Caki2 (cell line): ENCODE data around the gene HIBADH. TPM values are rescaled to one million over a fixed set of nuclear protein-coding genes. Genes with fewer than 3 reads are reported as not detected.

Source experiments
- DNase-seq: peaks from one replicate; pipeline ENCODE4 v3.0.0-alpha.2; 2015; ENCODE audit warnings: low read depth
- in situ Hi-C: cut with HindIII; loops from 2 replicates; pipeline ENCODE4 v1.10.0; 2016; ENCODE audit warnings: low sequenced_read_pairs, low pct_unique_long_range_greater_than_20kb, mixed read lengths
- total RNA-seq: library from RNA; depleted of rRNA; stranded (reverse); fragments of >200 nt; shearing (Covaris generic); gene quantifications from 2 replicates; pipeline ENCODE4 v1.2.3, GENCODE V29; 2014; ENCODE audit warnings: low replicate concordance

Gene HIBADH
- total RNA-seq, 1 experiment from 2014 or later, result 171 TPM

DNA sequence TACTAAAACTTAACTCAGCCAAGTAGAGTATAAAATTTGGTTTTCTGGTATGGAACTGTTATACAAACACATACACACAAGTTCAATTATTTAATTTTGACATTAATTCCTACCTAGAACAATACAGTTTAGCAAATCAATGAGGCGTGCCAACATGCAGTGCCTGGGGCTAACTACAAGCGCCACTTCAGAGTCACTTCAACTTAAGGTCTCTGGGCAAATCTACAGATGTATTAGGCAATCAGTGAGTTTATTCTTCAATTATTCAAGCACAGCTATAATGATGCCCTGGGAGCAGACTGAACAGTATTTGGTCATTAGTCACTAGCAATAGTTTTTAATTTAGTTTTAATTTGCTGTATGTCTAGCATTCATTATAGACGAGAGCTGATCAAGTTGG lies 51.6 kb downstream of the HIBADH start:
- DNase-seq, result peak; percentile 81
- in situ Hi-C loops, result no loop called here

DNA sequence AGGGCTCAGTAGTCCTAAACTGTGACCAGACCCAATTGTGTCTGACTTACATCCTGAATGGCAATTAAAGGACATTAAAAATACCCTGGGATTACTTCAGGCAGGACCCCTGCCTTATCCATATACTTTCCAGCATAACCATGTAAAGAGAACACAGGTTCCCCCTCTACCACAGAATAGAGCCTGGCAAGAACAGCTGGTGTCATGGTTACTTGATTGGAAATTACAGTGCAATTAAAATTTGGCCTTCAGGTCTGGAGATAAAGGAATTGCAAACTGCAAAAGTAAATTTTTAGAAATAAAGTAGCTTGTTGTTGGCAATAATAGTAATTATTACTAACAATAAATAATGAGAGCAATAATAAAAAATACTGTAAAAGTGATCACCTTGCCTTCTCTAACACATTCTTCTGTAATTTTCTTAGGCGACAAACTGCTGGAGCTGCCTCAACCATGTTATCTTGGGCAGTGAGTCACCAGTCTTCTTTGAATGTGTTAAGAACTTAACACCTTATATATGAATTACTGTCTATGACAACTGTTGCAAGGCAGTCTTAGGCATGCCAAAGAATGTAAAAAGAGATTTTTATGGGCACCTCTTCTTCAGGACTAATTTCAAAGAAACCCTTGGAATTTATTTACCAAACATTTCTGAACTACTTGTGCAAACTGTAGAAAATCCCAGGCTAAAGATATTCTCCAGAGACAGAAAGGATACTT lies 53.7 kb downstream of the HIBADH start:
- peak; percentile 48 for DNase-seq
- in situ Hi-C loops, result no loop called here

DNA sequence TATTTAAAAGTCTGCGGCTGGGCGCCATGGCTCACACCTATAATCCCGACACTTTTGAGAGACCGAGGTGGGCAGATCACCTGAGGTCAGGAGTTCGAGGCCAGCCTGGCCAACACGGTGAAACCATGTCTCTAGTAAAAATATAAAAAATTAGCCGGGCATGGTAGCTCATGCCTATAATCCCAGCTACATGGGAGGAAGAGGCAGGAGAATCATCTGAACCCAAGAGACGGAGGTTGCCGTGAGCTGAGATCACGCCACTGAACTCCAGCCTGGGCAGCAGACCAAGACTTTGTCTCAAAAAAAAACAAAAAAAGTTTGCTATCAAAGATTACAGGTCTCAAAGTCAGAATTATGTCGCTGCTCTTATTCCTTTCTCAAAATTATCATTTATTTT lies 55.5 kb downstream of the HIBADH start:
- DNase-seq, result no peak
- in situ Hi-C loops, result no loop called here

DNA sequence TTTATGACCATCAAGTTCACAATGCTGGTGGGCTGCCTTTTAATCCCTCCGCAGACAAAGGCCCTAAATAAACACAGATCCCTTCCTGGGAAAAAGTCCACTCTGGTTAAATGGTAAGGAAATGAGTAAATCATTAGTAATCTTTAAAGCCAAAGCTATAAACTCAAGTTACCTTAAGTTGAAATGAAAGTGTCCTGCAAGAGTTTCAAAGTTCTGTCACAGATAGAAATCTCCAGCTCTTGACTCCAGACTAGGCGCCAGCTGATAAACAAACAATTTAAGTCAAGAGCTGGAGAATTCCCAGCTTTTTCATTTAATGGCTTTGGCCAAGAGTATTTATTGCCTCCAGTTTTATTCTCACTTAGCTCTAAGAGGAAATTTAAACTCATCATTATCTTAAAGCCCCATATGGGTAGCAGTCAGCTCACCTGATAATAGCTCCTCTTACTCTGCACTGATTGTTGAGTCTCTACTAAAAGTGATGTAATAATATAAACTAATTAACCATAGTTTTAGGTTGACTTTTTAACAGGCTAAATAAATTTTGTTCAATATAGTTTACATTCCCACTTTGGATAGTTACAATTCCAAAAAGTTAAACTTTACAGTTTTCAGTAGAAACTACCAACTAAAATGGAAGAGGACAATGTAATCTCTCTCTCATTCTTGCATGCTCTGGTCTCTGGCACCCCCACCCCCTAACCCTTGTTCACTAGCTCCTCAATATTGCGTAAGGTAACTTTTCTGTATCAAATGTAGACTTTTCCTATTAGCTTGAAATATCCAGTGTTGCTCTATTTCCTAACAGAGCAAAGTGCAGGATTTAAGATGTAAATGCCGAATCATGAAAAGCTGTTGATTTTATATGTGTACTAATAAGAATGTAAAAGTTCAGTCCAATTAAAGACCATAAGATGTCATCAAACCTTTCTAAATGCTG lies 56.1 kb downstream of the HIBADH start:
- in situ Hi-C loops, result no loop called here
- peak; percentile 84 for DNase-seq

DNA sequence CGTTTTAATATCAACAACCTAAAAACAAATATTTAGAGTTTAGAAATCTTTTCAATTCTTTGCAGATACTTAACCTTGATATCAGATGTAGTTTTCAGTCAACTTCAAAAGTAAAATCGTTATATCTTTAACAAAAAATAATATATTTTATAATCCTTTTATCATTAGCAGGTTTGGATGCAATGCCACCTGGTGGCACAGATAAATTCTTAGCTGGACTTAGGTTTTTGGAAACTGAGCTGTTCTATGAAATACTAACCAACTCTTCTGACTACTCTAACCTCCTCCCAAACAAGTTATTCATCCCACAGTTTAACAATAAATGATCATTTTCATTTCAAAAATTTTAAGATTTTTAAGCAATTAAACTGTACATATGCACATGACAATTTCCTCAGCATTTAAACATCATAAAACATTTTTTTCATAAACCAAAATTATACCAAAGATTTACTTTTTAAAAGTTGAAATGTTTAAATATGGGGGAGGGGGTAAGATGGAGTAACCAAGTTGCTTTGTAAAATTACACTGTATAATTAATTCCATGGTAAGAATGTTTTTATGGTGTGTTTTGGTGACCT lies 56.9 kb downstream of the HIBADH start:
- in situ Hi-C loops, result no loop called here
- no peak for DNase-seq

- DNase-seq, result peak; percentile 17
- in situ Hi-C loops, result no loop called here
Measured at GRCh38 chr7:27605283-27605682, 57.4 kb downstream of the HIBADH start.

GRCh38 chr7:27603813-27604212 lies 58.9 kb downstream of the HIBADH start:
- no peak for DNase-seq

DNA sequence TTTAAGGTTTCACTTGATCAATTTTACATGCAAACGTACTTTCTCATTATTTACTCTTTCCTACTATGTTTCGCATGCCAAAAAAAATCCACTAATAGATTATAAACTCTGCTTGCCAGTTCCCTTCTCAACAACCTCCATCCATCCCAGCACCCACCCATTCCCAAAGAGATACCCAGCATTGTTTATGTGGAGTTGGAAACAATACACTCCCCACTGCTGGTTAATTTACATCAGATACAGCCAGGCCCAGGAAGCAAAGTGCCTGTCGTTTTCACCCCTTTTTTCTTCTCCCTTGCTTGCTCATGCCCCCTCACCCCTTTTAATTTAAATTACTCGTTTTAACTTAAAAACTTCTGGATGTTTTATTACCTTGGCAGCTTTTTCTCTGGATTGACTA lies 59.9 kb downstream of the HIBADH start:
- in situ Hi-C loops, result no loop called here
- no peak for DNase-seq

More at GRCh38 chr7:27603813-27604212, 58.9 kb downstream of the HIBADH start:
- in situ Hi-C loops, result no loop called here

- in situ Hi-C loops, result no loop called here
- DNase-seq, result no peak
Measured at GRCh38 chr7:27601217-27601616, 61.5 kb downstream of the HIBADH start.

DNA sequence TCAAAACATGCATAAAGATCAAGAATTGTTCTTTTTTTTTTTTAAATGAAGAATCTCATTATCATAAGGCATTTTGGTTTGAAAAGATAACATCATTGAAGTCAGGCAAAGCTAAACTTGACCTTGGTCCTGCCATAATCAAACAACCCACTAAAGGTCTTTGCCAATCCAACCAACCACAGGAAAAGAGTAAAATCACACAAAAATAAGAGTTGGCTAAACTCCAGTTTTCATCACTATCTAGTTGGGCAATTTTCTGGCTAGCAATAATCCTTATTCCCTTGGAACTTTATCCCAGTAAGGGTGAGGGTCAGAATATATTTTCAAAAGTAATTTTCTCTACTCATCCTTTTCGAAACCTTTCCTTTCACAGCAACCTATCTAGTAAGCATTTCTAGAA lies 62.4 kb downstream of the HIBADH start:
- in situ Hi-C loops, result no loop called here
- DNase-seq, result no peak

DNA sequence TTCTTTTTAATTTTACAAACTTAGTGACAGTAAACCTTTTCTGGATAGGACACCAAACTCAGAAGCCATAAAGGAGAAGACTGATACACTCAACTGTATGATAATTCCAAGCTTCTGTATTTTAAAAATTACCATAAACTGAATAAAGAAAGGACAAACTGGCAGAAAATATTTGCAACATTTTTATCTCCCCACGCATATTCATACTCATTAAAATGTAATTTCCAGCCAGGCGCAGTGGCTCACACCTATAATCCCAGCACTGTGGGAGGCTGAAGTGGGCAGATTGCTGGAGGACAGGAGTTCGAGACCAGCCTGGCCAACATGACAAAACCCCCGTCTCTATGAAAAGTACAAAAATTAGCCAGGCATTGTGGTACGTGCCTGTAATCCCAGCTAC lies 67.7 kb downstream of the HIBADH start:
- no peak for DNase-seq
- in situ Hi-C loops, result no loop called here

- DNase-seq, result no peak
Measured at GRCh38 chr7:27593226-27593625, 69.5 kb downstream of the HIBADH start.

GRCh38 chr7:27590416-27590815 lies 72.3 kb downstream of the HIBADH start:
- no peak for DNase-seq
- in situ Hi-C loops, result no loop called here

More at GRCh38 chr7:27593226-27593625, 69.5 kb downstream of the HIBADH start:
- in situ Hi-C loops, result no loop called here

GRCh38 chr7:27587429-27587828 lies 75.3 kb downstream of the HIBADH start:
- in situ Hi-C loops, result no loop called here
- DNase-seq, result no peak

GRCh38 chr7:27586825-27587224 lies 75.9 kb downstream of the HIBADH start:
- in situ Hi-C loops, result no loop called here
- no peak for DNase-seq

DNA sequence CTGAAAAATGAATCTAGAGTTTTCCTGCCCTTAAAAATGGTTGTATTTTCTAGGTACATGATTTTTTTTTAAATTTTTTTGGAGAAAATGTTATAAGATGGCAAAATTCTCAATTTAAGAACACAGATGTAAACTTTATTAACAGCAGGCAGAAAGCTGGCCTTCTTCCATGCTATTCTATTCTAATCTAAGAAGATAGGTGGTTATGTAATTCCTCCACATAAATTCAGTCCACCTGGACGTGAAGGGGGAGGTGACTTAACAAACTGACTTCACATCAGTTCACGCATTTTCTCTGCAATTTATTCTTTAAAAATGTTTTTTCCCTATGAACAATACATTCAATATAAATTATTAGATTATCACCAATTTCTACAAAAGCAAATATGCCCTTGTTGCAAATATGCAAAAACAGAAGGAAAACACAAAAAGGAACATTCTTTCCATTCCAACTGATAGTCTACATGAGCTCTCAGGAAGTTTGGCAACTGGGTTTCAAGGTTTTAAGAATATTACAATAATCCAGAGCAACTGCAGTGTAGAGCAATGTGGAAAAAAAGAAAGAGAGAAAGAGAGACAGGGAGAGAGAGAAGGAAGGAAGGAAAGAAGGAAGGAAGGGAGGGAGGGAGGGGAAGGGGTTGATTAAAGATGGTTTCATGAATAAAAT lies 76.8 kb downstream of the HIBADH start:
- in situ Hi-C loops, result no loop called here

DNA sequence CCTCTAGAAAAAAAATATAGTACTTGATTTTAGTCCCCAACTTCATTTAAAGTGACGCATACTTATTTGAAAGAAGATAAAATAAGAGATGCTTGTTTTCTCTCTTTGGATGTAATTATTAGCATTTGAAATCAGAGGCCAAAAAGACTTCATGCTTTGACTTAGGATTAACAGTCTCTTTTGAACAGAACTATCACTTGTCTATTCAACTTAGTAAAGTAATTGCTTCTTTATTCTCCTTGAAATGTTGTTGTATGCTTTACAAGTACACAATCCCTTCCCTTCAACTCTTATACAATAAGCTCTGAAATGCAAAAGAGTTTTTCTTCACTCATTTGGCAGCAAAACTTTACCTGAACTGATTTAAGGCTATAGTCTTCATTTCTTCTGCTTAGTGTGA lies 80.8 kb downstream of the HIBADH start:
- DNase-seq, result no peak
- in situ Hi-C loops, result no loop called here

More for the DNA sequence above, 76.8 kb downstream of the HIBADH start:
- no peak for DNase-seq

GRCh38 chr7:27581119-27581518 lies 81.6 kb downstream of the HIBADH start:
- no peak for DNase-seq
- in situ Hi-C loops, result no loop called here

DNA sequence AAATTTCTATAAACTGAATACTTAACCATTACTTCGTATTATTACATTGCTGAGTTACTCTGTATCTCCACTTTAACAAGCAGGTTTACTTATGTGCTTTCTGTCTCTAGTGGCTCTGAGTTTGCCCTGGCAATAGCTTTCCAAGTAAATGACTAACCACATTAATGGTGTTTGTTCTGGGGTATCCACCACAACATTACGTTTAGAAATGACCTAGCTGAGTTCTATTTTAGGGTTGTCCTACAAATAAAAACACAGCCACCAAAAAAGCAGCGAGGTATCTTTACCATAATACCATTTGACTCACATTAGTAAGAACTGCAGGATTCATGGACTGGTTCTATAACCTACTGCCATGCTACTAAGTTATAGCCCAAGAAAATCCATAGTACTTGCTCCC lies 83.1 kb downstream of the HIBADH start:
- in situ Hi-C loops, result no loop called here

More for the DNA sequence above, 83.1 kb downstream of the HIBADH start:
- no peak for DNase-seq
